GM19324 (cell line): Measurements from ENCODE around the gene CDC14A.

Experiments used
- ATAC-seq: cut with Tn5 transposase; IDR thresholded peaks from one replicate; pipeline ENCODE4 v1.9.1; 2021; ENCODE audit warnings: mild to moderate bottlenecking, moderate library complexity; ENCODE audit not compliant: unreplicated experiment, low FRiP score

Gene CDC14A

GRCh38 chr1:100478816-100479215, 126.5 kb downstream of the CDC14A start:
- ATAC-seq = no peak

GRCh38 chr1:100479620-100480338, 127.5 kb downstream of the CDC14A start:
- no peak for ATAC-seq

- no peak for ATAC-seq
Observed at GRCh38 chr1:100481303-100481702, 129.0 kb downstream of the CDC14A start.

GRCh38 chr1:100482167-100482566, 129.9 kb downstream of the CDC14A start:
- no peak for ATAC-seq

GRCh38 chr1:100482748-100483147, 130.4 kb downstream of the CDC14A start:
- no peak for ATAC-seq

GRCh38 chr1:100483230-100483629, 130.9 kb downstream of the CDC14A start:
- no peak for ATAC-seq

- ATAC-seq = no peak
Observed at GRCh38 chr1:100485855-100486258, 133.6 kb downstream of the CDC14A start.

- no peak for ATAC-seq
Observed at GRCh38 chr1:100494393-100495084, 142.2 kb downstream of the CDC14A start.

- ATAC-seq = no peak
Observed at GRCh38 chr1:100496896-100497295, 144.6 kb downstream of the CDC14A start.

GRCh38 chr1:100497796-100498195, 145.5 kb downstream of the CDC14A start:
- ATAC-seq = no peak

- ATAC-seq = no peak
Observed at GRCh38 chr1:100499194-100499811, 147.0 kb downstream of the CDC14A start.

- ATAC-seq = no peak
Observed at GRCh38 chr1:100502052-100502792, 149.9 kb downstream of the CDC14A start.

- no peak for ATAC-seq
Observed at GRCh38 chr1:100506217-100506616, 153.9 kb downstream of the CDC14A start.

GRCh38 chr1:100510451-100510850, 158.1 kb downstream of the CDC14A start:
- no peak for ATAC-seq

GRCh38 chr1:100511058-100511457, 158.8 kb downstream of the CDC14A start:
- no peak for ATAC-seq

- no peak for ATAC-seq
Observed at GRCh38 chr1:100511773-100512172, 159.5 kb downstream of the CDC14A start.

- no peak for ATAC-seq
Observed at GRCh38 chr1:100512803-100513352, 160.6 kb downstream of the CDC14A start.

- no peak for ATAC-seq
Observed at GRCh38 chr1:100516857-100517256, 164.6 kb downstream of the CDC14A start.

- ATAC-seq = no peak
Observed at GRCh38 chr1:100517515-100517914, 165.2 kb downstream of the CDC14A start.

GRCh38 chr1:100518023-100518422, 165.7 kb downstream of the CDC14A start:
- ATAC-seq = no peak
